HL-60/S4 (cell line): ENCODE data around the gene SIGLEC10.
"Not testable (repeated sequence)": the region's sequence is repeated elsewhere in the genome, so short reads cannot be mapped to it uniquely, and the experiment has no call there.

Source experiments
- in situ Hi-C: fragments of 300-500 bp; cut with MboI; formaldehyde crosslinking; loops from 2 replicates; pipeline ENCODE4 v1.14.3; 2022; ENCODE audit warnings: low sequenced_read_pairs

SIGLEC10 gene, protein sequence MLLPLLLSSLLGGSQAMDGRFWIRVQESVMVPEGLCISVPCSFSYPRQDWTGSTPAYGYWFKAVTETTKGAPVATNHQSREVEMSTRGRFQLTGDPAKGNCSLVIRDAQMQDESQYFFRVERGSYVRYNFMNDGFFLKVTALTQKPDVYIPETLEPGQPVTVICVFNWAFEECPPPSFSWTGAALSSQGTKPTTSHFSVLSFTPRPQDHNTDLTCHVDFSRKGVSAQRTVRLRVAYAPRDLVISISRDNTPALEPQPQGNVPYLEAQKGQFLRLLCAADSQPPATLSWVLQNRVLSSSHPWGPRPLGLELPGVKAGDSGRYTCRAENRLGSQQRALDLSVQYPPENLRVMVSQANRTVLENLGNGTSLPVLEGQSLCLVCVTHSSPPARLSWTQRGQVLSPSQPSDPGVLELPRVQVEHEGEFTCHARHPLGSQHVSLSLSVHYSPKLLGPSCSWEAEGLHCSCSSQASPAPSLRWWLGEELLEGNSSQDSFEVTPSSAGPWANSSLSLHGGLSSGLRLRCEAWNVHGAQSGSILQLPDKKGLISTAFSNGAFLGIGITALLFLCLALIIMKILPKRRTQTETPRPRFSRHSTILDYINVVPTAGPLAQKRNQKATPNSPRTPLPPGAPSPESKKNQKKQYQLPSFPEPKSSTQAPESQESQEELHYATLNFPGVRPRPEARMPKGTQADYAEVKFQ

DNA sequence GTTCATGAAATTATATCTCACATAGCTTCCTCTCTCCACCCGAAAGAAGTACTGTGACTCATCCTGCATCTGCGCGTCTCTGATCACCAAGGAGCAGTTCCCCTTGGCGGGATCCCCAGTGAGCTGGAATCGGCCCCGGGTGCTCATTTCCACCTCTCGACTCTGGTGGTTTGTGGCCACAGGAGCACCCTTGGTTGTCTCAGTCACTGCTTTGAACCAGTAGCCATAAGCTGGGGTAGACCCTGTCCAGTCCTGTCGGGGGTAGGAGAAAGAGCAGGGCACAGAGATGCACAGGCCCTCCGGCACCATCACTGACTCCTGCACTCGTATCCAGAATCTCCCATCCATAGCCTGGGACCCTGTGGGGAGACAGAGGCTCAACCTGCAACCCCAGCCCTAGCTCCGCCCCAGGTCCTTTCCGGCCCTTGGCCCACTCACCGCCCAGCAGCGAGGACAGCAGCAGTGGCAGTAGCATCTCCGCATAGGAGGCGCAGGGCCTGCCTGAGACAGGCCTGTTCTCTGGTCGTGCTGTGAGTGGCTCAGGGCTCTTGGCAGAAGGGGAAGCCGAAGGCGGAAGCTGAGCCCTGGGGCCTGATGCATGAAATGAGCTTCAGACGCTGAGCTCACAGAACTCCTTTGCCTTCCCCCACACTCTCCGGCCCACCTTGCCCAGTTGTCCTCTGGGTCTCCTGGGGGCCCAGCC is at the start of gene SIGLEC10:
SIGLEC10 (minus strand) TSS at position 536 of the 703 bp plus-strand sequence; CDS start at position 475, 61 bp downstream.
- in situ Hi-C loops, result no loop called here

DNA sequence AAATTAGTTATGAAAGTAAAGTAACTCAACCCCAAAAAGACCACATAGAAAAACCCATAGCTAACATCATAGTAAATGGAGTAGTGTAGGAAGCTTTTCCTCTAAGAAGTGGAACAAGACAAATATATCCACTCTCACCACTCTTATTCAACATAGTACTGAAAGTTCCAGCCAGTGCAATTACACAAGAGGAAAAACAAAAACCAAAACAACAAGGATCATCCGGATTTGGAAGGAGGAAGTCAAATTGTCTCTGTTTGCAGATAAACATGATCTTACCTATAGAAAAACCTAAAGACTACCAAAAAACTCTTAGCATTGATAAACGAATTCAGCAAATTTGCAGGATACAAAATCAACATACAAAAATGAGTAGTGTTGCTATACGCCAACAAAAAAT is 49.3 kb upstream of the SIGLEC10 start:
- in situ Hi-C loops, result no loop called here

DNA sequence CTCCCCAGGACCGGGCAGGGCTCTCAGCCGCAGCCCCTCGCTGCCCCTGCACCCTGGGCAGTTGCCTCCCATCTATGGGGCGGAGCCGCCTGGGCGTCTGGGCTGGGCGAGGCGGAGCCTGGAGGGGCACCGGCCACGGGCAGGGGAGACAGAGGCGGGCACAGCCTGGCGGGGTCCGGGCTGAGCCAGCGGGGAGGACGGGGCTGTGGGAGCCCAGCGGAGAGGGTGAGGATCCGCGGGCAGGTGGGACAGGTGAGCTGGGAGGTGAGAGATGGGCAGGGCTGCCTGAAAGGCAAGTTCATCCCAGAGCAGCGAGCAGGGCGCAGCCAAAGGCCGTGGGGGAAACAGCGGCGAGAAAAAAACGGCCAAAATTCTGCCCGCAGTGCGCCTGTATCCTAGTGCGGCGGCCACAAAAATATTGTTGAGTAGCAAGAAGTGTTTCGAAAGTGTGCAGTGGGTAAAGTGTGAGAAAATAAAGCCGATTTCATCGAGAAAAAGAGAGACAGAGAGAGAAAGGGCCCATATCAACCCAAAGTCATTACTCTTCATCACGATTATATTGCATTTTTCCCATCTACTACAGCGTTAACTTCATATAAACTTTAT is 46.6 kb upstream of the SIGLEC10 start:
- in situ Hi-C loops, result not testable (repeated sequence)

DNA sequence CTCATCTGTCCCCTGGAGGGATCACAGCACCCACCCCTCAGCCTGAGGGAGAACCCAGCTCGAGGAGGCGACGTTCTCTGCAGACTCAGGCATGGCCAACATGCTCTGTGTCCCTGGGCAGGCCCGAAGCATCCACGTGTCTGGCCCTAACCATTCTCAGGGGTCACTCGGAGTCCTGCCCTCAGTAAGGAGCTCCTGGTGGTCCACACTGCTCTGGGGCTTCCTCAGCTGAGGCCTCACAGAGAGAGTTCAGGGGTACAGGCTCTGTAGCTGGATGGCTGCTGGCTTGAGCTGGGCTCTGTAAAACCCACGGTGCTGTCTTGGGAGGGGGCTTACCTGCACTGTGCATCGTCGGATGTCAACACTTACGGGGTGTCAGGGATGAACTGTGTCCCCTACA is 45.2 kb upstream of the SIGLEC10 start:
- in situ Hi-C loops, result no loop called here

DNA sequence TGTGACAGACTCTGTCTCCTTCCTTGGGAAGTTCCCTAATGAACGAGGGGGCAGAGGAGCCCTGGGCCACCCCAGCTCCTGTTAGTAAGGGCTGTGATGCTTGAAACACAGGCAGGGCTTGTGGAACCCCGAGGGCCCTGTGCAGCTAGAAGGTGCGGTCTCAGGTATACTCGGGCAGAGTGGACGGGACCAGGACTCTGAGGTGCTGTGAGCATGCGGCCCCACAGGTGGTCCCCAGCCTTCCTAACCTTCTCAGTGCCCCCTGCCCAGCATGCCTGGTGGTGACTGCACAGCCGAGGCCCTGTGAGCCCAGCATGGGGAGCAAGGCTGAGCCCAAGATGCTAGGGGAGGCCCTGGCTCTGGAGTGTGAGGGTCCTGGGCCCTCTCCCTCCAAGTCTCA is 44.8 kb upstream of the SIGLEC10 start:
- in situ Hi-C loops, result no loop called here

DNA sequence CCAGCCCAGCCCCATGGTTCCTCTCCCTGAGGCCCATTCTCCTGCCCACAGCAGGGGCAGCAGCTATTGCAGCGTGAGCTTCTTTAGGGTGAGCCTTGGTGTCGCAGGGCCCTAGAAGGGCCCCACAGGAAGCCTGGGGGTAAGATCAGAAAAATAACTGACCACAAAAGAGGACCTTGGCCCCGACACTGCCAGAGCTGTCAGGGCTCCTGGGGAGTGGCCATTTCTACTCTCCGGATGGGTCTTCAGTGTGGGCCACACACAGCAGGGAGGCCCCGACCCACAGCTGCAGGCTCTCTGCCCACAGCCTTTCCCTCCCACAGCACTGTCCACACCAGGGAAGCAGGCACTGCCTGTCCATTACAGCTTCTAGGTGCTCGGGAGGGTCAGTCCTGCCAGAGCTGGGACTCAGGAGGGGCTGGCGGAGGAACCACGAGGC is 44.3 kb upstream of the SIGLEC10 start:
- in situ Hi-C loops, result no loop called here

DNA sequence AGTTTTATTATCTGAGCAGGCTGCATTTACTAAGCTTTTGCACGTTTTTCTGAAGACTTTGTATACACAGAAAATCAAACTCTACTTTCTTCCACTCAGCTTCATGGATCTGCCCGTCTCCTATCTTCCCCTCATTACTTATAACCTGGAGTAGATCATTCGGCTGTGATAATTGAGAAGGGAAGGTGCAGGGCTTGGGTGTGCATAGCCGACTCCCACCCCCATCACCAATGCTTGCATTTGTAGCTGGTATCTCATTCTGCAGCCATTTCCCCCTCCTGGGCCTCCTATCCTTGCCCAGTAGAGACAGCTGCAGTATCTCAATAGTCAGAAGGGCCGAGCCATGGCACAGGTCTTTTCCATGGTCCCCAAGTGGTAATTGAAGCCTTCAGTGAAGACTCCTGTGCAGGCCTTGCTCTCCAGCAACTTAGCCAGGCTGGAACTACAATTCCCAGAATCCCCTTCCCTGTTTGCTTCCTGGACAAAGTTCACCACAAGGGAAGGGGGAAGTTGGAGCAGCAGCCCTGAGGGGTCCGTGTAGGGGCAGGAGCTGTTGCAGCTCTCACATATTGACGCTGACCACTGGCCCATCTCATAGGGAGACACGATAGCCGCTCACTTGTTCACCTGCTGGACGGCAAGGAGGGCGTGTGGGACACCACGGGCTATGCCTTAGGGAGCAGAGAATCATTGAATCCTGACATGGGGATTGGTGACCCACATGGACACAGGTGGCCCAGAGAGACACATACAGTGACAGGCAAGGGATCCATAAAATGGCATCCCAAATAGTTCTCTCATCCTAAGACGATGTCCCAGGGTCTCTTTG is 42.9 kb upstream of the SIGLEC10 start:
- in situ Hi-C loops, result no loop called here

DNA sequence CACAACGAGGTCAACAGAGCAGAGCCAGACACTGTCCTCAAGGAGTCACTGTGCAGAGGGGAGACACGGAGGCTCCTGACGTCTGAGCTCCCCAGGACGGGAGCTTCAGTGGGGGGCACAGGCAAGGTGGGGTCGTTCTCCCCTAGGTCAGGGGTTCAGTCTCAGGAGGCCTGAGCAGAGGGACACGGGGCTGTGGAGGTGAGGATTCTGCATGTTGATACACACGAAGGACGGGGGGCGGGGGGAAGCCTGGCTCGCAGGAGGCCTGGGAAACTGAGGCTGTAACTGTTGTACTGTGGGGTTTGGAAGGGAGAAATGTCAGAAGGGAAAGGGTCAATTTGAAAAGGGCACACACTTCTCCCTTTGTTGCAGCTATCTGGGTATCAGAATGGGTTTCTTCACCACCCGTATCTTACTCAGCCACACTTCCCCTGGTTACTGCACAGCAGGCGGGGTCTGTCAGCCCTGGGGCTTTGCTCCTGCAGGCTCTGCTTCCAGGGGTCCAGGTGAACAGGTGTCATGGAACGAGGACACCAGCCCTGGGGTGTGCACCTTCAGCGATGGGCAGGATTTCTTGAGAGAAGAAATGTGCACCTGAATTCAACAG is 41.6 kb upstream of the SIGLEC10 start:
- in situ Hi-C loops, result no loop called here

DNA sequence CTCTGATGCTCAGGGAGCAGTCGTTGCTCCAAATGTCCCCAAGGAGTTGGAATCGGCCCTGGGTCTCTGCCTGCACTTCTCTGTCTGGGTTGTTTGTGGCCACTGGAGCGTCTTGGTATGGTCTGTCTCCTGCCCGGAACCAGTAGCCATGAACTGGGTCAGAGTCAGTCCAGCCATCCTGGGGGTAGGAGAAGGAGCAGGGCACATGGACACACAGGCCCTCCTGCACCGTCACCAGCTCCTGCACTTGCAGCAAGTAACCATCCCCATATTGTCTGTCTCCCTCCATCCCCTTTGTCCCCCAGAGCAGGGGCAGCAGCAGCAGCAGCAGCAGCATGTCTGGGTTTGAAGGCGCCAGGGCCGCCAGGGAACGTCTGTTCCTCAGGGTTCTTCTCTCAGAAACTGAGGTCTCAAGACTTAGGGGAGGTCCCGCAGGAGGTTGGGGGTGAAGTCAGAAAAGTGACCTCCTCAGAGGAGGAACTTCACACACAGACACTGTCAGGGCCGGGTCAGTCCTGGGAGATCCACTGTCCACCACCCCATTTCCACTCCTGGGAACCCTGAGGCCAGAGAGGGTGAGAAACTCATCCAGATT is 40.7 kb upstream of the SIGLEC10 start, which contains the start of gene SIGLEC8:
SIGLEC8 (minus strand) TSS at position 404 of the 595 bp plus-strand sequence; CDS start at position 337, 67 bp downstream.
- in situ Hi-C loops, result no loop called here

DNA sequence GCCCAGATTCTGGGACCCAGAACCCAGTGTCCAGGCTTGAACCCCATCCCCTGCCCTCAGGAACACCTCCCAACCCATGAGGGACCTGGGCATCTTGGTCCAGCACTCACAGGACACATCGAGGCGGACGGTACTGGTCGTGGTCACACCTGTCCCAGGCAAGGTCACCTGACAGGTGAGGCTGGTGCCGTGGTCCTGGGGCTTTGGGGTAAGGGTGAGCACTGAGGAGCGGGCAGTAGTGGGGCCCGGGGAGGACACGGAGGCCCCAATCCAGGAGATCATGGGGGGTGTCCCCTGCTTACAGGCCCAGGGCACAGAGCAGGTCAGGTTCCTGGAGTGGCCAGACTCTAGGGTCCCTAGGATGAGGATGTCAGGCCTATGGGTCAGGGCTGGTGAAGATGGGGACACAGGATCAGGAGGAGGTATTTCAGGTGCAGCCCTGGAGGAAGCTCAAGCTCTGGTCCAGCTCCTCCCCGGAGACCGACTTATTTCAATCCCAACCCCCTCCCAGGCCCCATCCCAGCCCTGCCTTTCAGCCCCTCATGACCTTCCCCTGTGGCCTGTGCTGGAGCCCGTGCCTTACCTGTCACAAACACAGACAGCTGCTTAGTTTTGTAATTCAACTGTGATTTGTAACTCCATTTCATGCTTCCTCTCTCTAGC is 40.0 kb upstream of the SIGLEC10 start:
- in situ Hi-C loops, result no loop called here

DNA sequence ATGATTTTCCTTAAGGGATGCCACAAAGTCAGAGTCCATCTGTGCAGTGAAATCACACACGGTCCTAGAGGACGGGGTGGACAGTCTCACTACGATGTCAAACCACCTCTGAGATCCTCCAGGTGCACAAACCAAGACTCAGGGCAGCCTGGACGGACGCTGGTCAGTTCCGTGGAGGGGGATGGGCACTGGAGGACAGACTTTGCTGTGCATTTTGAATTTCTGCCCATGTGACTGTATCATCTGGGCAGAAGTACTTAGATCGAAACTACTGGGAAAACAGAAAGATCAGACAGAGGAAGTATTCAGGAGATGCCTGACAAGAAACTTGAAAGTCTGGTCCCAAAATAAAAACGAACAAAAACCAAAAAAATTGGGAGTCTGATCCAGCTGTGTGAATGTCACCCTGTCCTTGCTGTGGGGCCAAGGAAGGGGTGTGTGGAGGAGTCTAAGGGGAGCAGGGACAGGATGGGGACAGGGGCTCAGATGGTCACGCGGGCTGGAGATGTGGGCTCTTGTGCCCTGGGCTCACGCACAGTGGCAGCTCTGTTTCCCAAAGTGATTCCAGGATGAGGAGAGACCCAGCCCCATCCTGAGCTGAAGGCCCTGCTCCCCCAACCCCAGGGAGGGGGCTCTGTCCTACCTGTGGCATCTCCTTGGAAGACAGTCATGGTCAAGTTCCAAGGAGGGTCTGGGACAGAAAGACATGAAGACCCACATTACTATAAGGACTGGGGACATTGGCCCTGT is 39.3 kb upstream of the SIGLEC10 start:
- in situ Hi-C loops, result no loop called here

DNA sequence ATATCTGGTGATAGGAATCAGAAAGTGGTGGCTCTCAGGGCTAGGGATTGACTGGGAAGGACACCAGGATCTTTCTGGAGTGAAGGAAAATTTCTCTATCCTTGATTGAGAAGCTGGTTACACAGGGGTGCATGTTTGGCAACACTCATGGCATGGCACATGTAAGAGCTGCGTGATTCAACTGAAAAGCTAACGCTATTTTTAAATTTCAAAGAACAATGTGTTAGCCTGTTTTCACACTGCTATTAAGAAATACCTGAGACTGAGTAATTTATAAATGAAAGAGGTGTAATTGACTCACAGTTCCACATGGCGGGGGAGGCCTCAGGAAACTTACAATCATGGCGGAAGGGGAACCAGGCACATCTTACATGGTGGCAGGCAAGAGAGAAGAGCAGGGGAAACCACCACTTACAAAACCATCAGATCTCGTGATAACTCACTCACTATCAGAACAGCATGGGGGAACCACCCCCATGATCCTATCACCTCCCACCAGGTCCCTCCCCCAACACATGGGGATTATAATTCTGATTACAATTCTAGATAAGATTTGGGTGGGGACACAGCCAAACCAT is 33.4 kb upstream of the SIGLEC10 start:
- in situ Hi-C loops, result no loop called here

DNA sequence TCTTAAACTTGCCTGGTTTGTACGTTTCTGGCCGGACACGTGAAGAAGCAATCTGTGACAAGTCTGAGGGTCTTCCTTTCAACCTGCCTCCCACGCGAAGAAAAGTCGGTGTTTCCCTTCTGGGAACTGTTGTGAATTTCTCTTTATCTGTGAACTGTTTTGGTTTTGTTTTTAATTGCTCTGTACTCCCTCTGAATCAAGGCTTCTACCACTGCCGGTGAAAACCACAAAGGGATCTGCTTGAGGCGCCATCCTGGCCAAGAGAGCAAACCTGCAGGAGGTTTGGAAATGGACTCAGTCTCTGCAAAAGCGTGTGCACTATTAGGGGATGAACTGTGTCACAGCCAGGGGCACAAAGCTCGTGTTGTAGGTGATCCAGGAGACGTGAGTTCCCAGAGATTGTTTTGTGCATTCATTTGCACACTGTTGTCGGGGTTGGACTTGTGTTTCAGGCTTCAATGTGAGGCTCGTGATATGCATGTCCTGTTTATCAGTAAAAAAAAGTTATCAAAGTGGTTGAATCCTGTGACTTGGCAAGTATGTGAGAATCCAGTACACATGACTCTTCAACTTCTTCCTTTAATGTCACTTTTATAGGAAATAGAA is 31.1 kb upstream of the SIGLEC10 start:
- in situ Hi-C loops, result no loop called here

DNA sequence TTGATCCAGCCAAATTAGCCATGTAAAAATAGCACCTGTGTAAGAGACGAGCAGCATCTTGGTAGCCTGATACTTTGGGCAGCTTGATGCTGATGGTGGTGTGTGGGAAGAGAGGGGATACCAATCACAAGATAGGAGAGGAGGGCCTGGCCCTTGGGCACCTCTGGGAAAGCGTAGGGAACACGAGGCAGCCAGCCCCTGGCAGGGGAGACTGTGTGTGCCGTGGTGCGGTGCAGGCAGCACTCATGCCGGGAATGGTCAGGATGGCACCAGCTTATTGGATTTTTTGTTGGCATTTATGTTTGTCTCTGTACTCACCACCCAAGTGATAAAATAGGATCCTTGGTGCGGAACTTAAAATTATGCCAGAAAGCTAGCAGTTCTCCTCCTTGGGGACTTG is 30.6 kb upstream of the SIGLEC10 start:
- in situ Hi-C loops, result no loop called here

DNA sequence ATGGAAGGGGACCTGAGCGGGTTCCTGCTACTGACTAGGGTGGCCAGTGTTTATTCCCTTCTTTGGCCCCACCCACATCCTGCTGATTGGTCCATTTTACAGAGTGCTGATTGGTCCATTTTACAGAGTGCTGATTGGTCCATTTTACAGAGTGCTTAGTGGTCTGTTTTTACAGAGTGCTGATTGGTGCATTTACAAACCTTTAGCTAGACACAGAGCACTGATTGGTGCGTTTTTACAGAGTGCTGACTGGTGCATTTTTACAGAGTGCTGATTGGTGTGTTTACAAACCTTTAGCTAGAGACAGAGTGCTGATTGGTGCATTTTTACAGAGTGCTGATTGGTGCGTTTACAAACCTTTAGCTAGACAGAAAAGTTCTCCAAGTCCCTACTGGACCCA is 30.1 kb upstream of the SIGLEC10 start:
- in situ Hi-C loops, result not testable (repeated sequence)

DNA sequence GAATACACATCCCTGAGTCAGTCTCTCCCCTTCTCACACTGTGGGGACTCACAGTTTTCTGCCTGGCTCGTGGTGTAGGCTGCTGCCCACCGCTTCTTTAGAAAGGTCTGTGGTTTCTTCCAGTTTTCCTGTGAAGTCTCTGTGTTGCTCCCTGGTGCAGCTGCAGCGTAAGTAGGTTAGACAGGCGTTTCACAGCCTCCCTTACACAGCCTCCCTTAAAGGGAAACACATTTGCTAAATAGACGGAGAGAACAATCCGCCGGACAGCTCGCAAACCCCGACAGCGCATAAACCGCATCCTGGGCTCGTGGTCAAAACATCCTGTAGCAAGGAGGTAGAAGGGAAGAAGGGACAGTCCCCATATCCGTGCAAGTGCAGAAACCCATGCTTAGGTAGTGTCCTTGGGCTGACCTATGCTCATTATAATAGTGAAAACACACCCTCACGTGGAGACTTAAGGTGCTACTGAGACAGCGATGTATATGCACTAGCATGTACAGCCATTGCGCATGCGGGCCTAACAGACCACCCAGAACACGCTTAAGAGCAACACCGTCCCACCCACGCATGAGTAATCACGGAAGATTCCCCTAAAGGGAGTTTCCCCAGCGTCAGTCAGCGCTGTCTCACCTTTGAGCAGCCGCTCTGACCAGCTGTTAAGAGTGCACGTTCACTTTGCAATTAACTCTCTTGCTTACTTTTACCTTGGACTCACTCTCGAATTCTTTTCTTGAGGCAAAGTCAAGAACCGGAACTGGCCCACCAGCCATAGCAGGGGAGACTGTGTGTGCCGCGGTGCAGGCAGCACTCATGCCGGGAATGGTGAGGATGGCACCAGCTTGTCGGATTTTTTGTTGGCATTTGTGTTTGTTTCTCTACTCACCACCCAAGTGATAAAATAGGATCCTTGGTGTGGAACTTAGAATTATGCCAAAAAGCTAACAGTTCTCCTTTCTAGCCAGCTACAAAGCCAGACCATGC is 24.3 kb upstream of the SIGLEC10 start:
- in situ Hi-C loops, result no loop called here
